HCT116 (cell line): ENCODE data around the gene ADH1C. TPM values are rescaled to one million over a fixed set of nuclear protein-coding genes. Genes with fewer than 3 reads are reported as not detected.

Experiments used
- ATAC-seq: fragments of 200-7000 bp; cut with Tn5 transposase; 2 replicates; pipeline ENCODE4 v1.9.1; 2020; ENCODE audit warnings: mild to moderate bottlenecking, moderate library complexity
- BruUV-seq: library from RNA; stranded (reverse); fragments of 400-500 nt; replicated peaks from 2 replicates; lab custom pipeline; 2021; lab: Mats Ljungman, UMichigan
- CTCF ChIA-PET: fragments of 300-600 bp; sonication (Branson Sonifier 250); formaldehyde crosslinking; loops from one replicate; lab custom pipeline; 2021; ENCODE audit warnings: antibody characterized with exemption; lab: Charles Lee
- POLR2A ChIA-PET: fragments of 300-600, 350-600 bp; sonication (Branson Sonifier 250); formaldehyde crosslinking; loops from one replicate; lab custom pipeline; 2021; ENCODE audit warnings: antibody characterized with exemption; lab: Charles Lee
- RAD21 ChIA-PET, 2 experiments: fragments of 300-600 bp; sonication (Branson Sonifier 250); formaldehyde crosslinking; loops; one replicate each; lab custom pipeline; 2023; ENCODE audit warnings: low total read pairs in 2 of 2; ENCODE audit not compliant: uncharacterized antibody in 2 of 2, unreplicated experiment in 2 of 2, low non-redundant PET in 1 of 2; lab: Charles Lee
- DNase-seq: peaks from one replicate; pipeline ENCODE4 v3.0.0-alpha.2; 2010; ENCODE audit warnings: low read depth, low spot score
- H2AFZ ChIP-seq: fragments of 200-600 bp; shearing (Covaris generic), sonication (generic); 2 replicates; pipeline ENCODE4 v1.6.1; 2017; ENCODE audit warnings: low read depth, mixed run types, mixed read lengths, antibody characterized with exemption, low read length; ENCODE audit not compliant: poor library complexity, severe bottlenecking
- H3K27ac ChIP-seq: 2 replicates; pipeline ENCODE4 v1.5.1; 2012; ENCODE audit warnings: low read depth, low read length
- H3K27me3 ChIP-seq: fragments of 200-600 bp; sonication (generic); 2 replicates; pipeline ENCODE4 v1.6.1; 2016; ENCODE audit warnings: mixed run types, low read length, mixed read lengths; ENCODE audit not compliant: insufficient read depth
- H3K36me3 ChIP-seq, 2 experiments: fragments of 200-500 bp in 1 of 2; fragments of 200-600 bp in 1 of 2; sonication (Bioruptor generic) in 1 of 2; sonication (generic) in 1 of 2; 2 replicates each; pipeline versions ENCODE4 v1.5.1 to v1.6.1; 2014 to 2016; ENCODE audit warnings: low read length in 2 of 2, inconsistent platforms in 1 of 2, mixed read lengths in 1 of 2, mixed run types in 1 of 2; ENCODE audit not compliant: insufficient read depth in 2 of 2, control insufficient read depth in 1 of 2
- H3K4me1 ChIP-seq, 2 experiments: fragments of 200-600 bp in 1 of 2; sonication (generic) in 1 of 2; 2 replicates each; pipeline versions ENCODE4 v1.5.1 to v1.6.1; 2012 to 2017; ENCODE audit warnings: low read length in 2 of 2, inconsistent platforms in 1 of 2, mild to moderate bottlenecking in 1 of 2, mixed read lengths in 1 of 2, mixed run types in 1 of 2, moderate library complexity in 1 of 2; ENCODE audit not compliant: insufficient read depth in 2 of 2, control insufficient read depth in 1 of 2
- H3K4me2 ChIP-seq: fragments of 200-600 bp; sonication (generic); 2 replicates; pipeline ENCODE4 v1.6.1; 2017; ENCODE audit warnings: mixed run types, low read length, mixed read lengths
- H3K4me3 ChIP-seq, 2 experiments: fragments of 200-600 bp in 1 of 2; sonication (generic) in 1 of 2; replicated peaks in 1 of 2; 2 replicates each; pipeline ENCODE4 v1.5.1; 2011 to 2016; ENCODE audit warnings: low read length in 2 of 2, control low read depth in 1 of 2, low read depth in 1 of 2, mild to moderate bottlenecking in 1 of 2, mixed read lengths in 1 of 2, mixed run types in 1 of 2
- H3K79me2 ChIP-seq: fragments of 200-600 bp; sonication (generic); 2 replicates; pipeline ENCODE4 v1.6.1; 2017; ENCODE audit warnings: mild to moderate bottlenecking, mixed run types, low read length, moderate library complexity, mixed read lengths; ENCODE audit not compliant: insufficient read depth
- H3K9ac ChIP-seq: fragments of 200-600 bp; sonication (generic); 2 replicates; pipeline ENCODE4 v1.6.1; 2016; ENCODE audit warnings: low read length, mixed read lengths
- H3K9me2 ChIP-seq: fragments of 200-600 bp; sonication (generic), shearing (Covaris generic); 2 replicates; pipeline ENCODE4 v1.6.1; 2017; ENCODE audit warnings: mixed run types, mild to moderate bottlenecking, moderate library complexity; ENCODE audit not compliant: insufficient read depth
- H3K9me3 ChIP-seq, 2 experiments: fragments of 200-500 bp in 1 of 2; fragments of 200-600 bp in 1 of 2; sonication (Bioruptor generic) in 1 of 2; sonication (generic) in 1 of 2; 2 replicates each; pipeline ENCODE4 v1.6.1; 2014 to 2017; ENCODE audit warnings: low read length in 2 of 2, mixed read lengths in 2 of 2, inconsistent platforms in 1 of 2, low read depth in 1 of 2, mild to moderate bottlenecking in 1 of 2, mixed run types in 1 of 2, moderate library complexity in 1 of 2; ENCODE audit not compliant: control insufficient read depth in 1 of 2, insufficient read depth in 1 of 2
- H4K20me1 ChIP-seq: fragments of 200-600 bp; sonication (generic), shearing (Covaris generic); 2 replicates; pipeline ENCODE4 v1.6.1; 2017; ENCODE audit warnings: mixed run types, mild to moderate bottlenecking, moderate library complexity; ENCODE audit not compliant: insufficient read depth
- CEBPB ChIP-seq: IDR thresholded peaks from 2 replicates; pipeline ENCODE4 v1.6.1; 2012; ENCODE audit warnings: low read depth
- JUND ChIP-seq: IDR thresholded peaks from 2 replicates; pipeline ENCODE4 v1.6.1; 2012
- MAX ChIP-seq: IDR thresholded peaks from 2 replicates; pipeline ENCODE4 v1.6.1; 2012
- RAD21 ChIP-seq: IDR thresholded peaks from 2 replicates; pipeline ENCODE4 v1.6.1; 2012; ENCODE audit warnings: low read depth, mild to moderate bottlenecking
- REST ChIP-seq: IDR thresholded peaks from 2 replicates; pipeline ENCODE4 v1.6.1; 2012; ENCODE audit warnings: low read depth
- SIN3A ChIP-seq: IDR thresholded peaks from 2 replicates; pipeline ENCODE4 v1.6.1; 2012; ENCODE audit warnings: low read depth
- SRF ChIP-seq: IDR thresholded peaks from 2 replicates; pipeline ENCODE4 v1.6.1; 2012; ENCODE audit warnings: low read depth
- YY1 ChIP-seq: IDR thresholded peaks from 2 replicates; pipeline ENCODE4 v1.6.1; 2011; ENCODE audit warnings: low read length, low read depth, moderate library complexity, mild to moderate bottlenecking; ENCODE audit not compliant: insufficient replicate concordance; ENCODE audit errors: extremely low read depth
- intact Hi-C: fragments of 100-400 bp; cut with micrococcal nuclease; formaldehyde crosslinking; loops from 2 replicates; pipeline ENCODE4 v1.10.0; 2022
- total RNA-seq: library from RNA; stranded (reverse); gene quantifications from one replicate; pipeline ENCODE4 v1.2.1, GENCODE V29; 2021; ENCODE audit not compliant: unreplicated experiment

ADH1C gene
- total RNA-seq, 1 experiment from 2014 or later: not detected

- Histone ChIP-seq H3K9me3 (no peaks in the 10 kb centered on the region), H3K27ac (no peak overlapping the region), H3K9me2 (no peaks in the 10 kb centered on the region), H3K4me3 (no peak overlapping the region), H3K27me3 (no peaks in the 10 kb centered on the region), H2AFZ (no peak overlapping the region), H3K9ac (no peak overlapping the region), H4K20me1 (no peaks in the 10 kb centered on the region; the same call in 1 of the 2 replicates), H3K79me2 (no peaks in the 10 kb centered on the region), H3K36me3 (no peaks in the 10 kb centered on the region), H3K4me1 (no peaks in the 10 kb centered on the region), H3K4me2 (no peak overlapping the region)
- DNase-seq (no peak), ATAC-seq (no peak)
- ChIA-PET CTCF (no interaction called here), RAD21 (no interaction called here), POLR2A (no interaction called here)
- intact Hi-C loops: no loop called here
- no TSS peak for BruUV-seq
- TF ChIP-seq RAD21: no peak
- TF ChIP-seq SRF: no peak
- TF ChIP-seq MAX: no peak
- TF ChIP-seq SIN3A: no peak
- TF ChIP-seq CEBPB: no peak
- no peak for TF ChIP-seq YY1
- TF ChIP-seq JUND: no peak
- TF ChIP-seq REST: no peak
These were observed 22.7 kb downstream of the ADH1C start for GRCh38 chr4:99329876-99330275.
